ENCODE measurements around the gene PMIS2.

The PMIS2 gene

GRCh38 chr19:35560677-35561076, 25.3 kb upstream of the PMIS2 start:
- TF ChIP-seq, protein P1, sequence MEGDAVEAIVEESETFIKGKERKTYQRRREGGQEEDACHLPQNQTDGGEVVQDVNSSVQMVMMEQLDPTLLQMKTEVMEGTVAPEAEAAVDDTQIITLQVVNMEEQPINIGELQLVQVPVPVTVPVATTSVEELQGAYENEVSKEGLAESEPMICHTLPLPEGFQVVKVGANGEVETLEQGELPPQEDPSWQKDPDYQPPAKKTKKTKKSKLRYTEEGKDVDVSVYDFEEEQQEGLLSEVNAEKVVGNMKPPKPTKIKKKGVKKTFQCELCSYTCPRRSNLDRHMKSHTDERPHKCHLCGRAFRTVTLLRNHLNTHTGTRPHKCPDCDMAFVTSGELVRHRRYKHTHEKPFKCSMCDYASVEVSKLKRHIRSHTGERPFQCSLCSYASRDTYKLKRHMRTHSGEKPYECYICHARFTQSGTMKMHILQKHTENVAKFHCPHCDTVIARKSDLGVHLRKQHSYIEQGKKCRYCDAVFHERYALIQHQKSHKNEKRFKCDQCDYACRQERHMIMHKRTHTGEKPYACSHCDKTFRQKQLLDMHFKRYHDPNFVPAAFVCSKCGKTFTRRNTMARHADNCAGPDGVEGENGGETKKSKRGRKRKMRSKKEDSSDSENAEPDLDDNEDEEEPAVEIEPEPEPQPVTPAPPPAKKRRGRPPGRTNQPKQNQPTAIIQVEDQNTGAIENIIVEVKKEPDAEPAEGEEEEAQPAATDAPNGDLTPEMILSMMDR (IDR thresholded peaks at IDR 0.05) = no peak

DNA sequence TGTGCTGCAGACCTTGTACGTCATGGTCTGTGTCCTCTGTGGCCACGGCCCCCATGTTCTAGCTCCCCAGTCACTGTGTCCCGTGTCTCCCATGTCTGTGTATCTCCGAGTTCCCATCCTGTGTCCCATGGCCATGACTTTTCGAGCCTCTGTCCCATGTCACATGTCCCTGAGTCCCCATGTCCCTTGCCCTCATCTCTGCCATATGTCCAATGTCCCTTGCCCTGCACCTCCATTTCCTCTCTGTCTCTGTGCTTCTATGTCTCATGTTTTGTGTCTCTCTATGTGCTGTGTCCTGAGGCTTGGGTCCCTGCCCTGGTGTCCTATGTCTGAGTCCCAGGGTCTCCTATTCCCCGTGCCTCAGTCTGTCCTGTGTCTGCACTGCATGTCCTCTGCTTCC, 24.5 kb upstream of the PMIS2 start:
- DNase-seq (ENCODE audit: low spot score) = no peak
- Histone ChIP-seq H3K4me3 (no peak overlapping the region), H3K27ac (no peak overlapping the region)
- TF ChIP-seq, protein P1 (IDR thresholded peaks at IDR 0.05) = no peak

More at GRCh38 chr19:35560677-35561076, 25.3 kb upstream of the PMIS2 start:
- no peak overlapping the region for H3K4me3 ChIP-seq
- H3K27ac ChIP-seq = no peak overlapping the region
- no peak for DNase-seq (ENCODE audit: low spot score)

GRCh38 chr19:35562336-35562735, 23.6 kb upstream of the PMIS2 start:
- no peak overlapping the region for H3K4me3 ChIP-seq
- H3K27ac ChIP-seq = no peak overlapping the region
- TF ChIP-seq, protein P1 (IDR thresholded peaks at IDR 0.05) = no peak
- no peak for DNase-seq (ENCODE audit: low spot score)

GRCh38 chr19:35562776-35563175, 23.2 kb upstream of the PMIS2 start:
- TF ChIP-seq, protein P1 (IDR thresholded peaks at IDR 0.05) = no peak
- Histone ChIP-seq H3K4me3 (no peak overlapping the region), H3K27ac (no peak overlapping the region)
- DNase-seq (ENCODE audit: low spot score) = no peak

DNA sequence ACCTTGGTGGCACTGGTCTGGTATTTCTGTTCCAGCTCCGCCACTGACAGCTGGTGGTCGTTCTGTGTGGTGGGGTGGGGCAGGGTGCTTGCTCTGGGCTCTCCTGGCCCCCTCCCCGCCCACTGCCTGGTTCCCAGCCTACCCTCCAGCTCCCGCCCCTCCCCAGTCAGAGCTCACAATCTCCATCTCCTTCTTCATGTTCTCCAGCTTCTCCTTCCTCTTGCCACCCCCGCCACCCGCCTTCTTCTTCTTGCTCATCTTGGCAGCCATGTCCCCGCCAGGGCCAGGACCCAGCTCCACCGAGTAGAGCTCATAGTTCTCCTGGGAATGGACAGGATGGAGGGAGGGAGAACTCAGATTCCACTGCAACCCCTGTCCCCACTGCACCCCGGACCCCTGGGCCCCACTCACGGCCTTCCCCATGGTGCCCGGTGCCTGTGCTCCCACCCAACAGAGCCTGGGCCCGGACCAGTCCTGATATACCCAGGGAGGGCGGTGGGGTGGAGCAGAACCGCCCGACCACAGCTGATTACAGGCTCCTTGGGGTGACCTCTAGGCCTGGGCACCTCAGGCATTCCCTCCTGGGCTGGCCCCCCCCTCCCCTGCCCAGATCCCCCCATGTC, 22.7 kb upstream of the PMIS2 start, which contains the start of gene ATP4A:
Gene ATP4A (minus strand): TSS at position 452 of the 623 bp plus-strand sequence. CDS start 29 bp downstream, at position 423.
- DNase-seq (ENCODE audit: low spot score) = no peak
- H3K27ac ChIP-seq = no peak within 1 kb of the TSS
- TF ChIP-seq, protein P1 (IDR thresholded peaks at IDR 0.05) = no peak
- no peak within 1 kb of the TSS for H3K4me3 ChIP-seq

DNA sequence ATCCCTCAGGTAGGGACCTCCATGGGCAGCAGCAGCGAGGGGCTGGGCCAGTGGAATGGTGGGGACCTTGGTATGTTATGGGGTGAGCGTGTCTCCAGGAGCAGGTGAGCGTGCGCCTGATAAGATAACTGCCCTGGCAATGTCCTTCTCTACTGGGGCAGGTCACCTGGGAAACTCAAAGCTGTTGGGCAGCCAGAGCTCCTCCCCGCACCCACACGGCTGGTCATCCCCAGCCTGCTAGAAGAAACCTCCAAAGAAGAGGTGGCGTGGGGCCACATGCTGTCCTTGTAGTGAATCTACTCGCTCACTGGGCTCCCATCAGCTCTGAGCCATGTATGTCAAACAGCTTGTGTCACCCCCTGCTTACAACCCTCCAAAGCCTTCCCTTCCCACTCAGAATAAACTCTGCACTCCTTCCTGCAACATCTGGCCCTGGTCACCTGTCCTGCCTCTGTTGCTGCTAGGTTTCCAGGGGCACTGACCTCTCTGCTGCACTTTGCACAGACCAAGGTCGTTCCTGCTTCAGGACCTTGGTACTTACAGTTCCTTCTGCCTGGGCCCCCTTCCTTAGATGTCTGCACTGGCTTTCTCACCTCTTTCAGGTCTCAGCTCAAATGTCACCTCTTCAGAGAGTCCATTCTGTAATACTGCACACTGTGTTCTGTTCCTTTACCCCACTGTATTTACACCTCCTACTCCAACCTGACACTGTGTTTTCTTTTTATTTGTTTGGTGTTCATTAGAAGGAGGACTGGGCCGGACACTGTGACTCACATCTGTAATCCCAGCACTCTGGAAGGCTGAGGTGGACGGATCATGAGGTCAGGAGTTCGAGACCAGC, 20.7 kb upstream of the PMIS2 start:
- TF ChIP-seq, protein P1 (IDR thresholded peaks at IDR 0.05) = no peak
- no peak overlapping the region for H3K4me3 ChIP-seq
- no peak for DNase-seq (ENCODE audit: low spot score)
- H3K27ac ChIP-seq = no peak overlapping the region
